ENCODE data around the gene FAIM2. TPM values are rescaled to one million over a fixed set of nuclear protein-coding genes. Genes with fewer than 3 reads are reported as not detected.
A peak's percentile ranks its signal among the peaks of the same experiment; 100 is the strongest.

FAIM2 gene
- total and polyA plus RNA-seq, 2 donors (not counting 3 experiments of a cell fraction or from before 2014, with no cell fraction given): 0.01 TPM; not detected in 1

GRCh38 chr12:49944718-49945117 lies 41.0 kb upstream of the FAIM2 start:
- no TSS peak for BruUV-seq (replicated peaks)
- FAIRE-seq: no peak

GRCh38 chr12:49944046-49944445 lies 40.3 kb upstream of the FAIM2 start:
- Histone ChIP-seq H2AFZ (ENCODE audit: low read depth, low read length) (no peak overlapping the region), H3K4me2 (ENCODE audit: insufficient read depth, low read length) (no peak overlapping the region), H3K9me1 (replicated peaks; ENCODE audit: control insufficient read depth, extremely low read depth, insufficient read depth, low read length) (no peaks in the 10 kb centered on the region), H3K9me3 (replicated peaks; ENCODE audit: control insufficient read depth, insufficient read depth, low read length) (no peaks in the 10 kb centered on the region), H3K27me3 (ENCODE audit: control insufficient read depth in 2 of 2, insufficient read depth in 2 of 2, low read length in 2 of 2) (no peaks in the 10 kb centered on the region), H3K9ac (replicated peaks; ENCODE audit: extremely low read depth, insufficient read depth, low read length) (no peak overlapping the region), H3K27ac (ENCODE audit: insufficient read depth, low read depth, low read length) (no peak overlapping the region), H3K4me1 (ENCODE audit: control insufficient read depth, extremely low read depth, insufficient read depth, low read length) (peaks cover 11% of the 10 kb centered on the region), H3K4me3 (replicated peaks in 1 of 3; ENCODE audit: insufficient read depth in 1 of 3, low read depth in 1 of 3, low read length in 3 of 3) (no peak overlapping the region), H3K36me3 (ENCODE audit: control insufficient read depth in 2 of 2, extremely low read depth in 1 of 2, insufficient read depth in 2 of 2, low read length in 2 of 2) (no peaks in the 10 kb centered on the region), H3K79me2 (ENCODE audit: control insufficient read depth, insufficient read depth, low read length) (no peaks in the 10 kb centered on the region), H4K20me1 (replicated peaks; ENCODE audit: control insufficient read depth, extremely low read depth, insufficient read depth, low read length) (no peaks in the 10 kb centered on the region)
- FAIRE-seq (no peak), DNase-seq (ENCODE audit: low read depth, low spot score) (no peak)
- dilution Hi-C loops (cut with MboI; ENCODE audit: extremely low pct_ligation_motif_present, low sequenced_read_pairs) (no loop called here), intact Hi-C loops (cut with micrococcal nuclease) (no loop called here)
- TF ChIP-seq GATA2 (IDR thresholded peaks at IDR 0.05; ENCODE audit: insufficient read depth, insufficient read length, low read depth, low read length): no peak
- CTCF ChIA-PET: interaction anchor here (1.0 to 3.5 kb wide), 5 partner anchors 16 to 126 kb away, joined by 3 to 14 read pairs (median 4); no protein-coding TSS in a partner anchor
- no TSS peak for BruUV-seq (replicated peaks)
- POLR2A ChIA-PET: no interaction called here

More at GRCh38 chr12:49944718-49945117, 41.0 kb upstream of the FAIM2 start:
- Histone ChIP-seq H3K9ac (replicated peaks; ENCODE audit: extremely low read depth, insufficient read depth, low read length) (no peak overlapping the region), H3K4me3 (replicated peaks in 1 of 3; ENCODE audit: insufficient read depth in 1 of 3, low read depth in 1 of 3, low read length in 3 of 3) (no peak overlapping the region), H3K4me2 (ENCODE audit: insufficient read depth, low read length) (peak overlapping the region; percentile 48), H2AFZ (ENCODE audit: low read depth, low read length) (no peak overlapping the region), H4K20me1 (replicated peaks; ENCODE audit: control insufficient read depth, extremely low read depth, insufficient read depth, low read length) (no peaks in the 10 kb centered on the region), H3K79me2 (ENCODE audit: control insufficient read depth, insufficient read depth, low read length) (no peaks in the 10 kb centered on the region), H3K27ac (ENCODE audit: insufficient read depth, low read depth, low read length) (no peak overlapping the region), H3K9me1 (replicated peaks; ENCODE audit: control insufficient read depth, extremely low read depth, insufficient read depth, low read length) (no peaks in the 10 kb centered on the region), H3K9me3 (replicated peaks; ENCODE audit: control insufficient read depth, insufficient read depth, low read length) (no peaks in the 10 kb centered on the region), H3K27me3 (ENCODE audit: control insufficient read depth in 2 of 2, insufficient read depth in 2 of 2, low read length in 2 of 2) (no peaks in the 10 kb centered on the region), H3K36me3 (ENCODE audit: control insufficient read depth in 2 of 2, extremely low read depth in 1 of 2, insufficient read depth in 2 of 2, low read length in 2 of 2) (no peaks in the 10 kb centered on the region), H3K4me1 (ENCODE audit: control insufficient read depth, extremely low read depth, insufficient read depth, low read length) (peaks cover 11% of the 10 kb centered on the region)
- POLR2A ChIA-PET: no interaction called here
- dilution Hi-C loops (cut with MboI; ENCODE audit: extremely low pct_ligation_motif_present, low sequenced_read_pairs): no loop called here
- intact Hi-C loops (cut with micrococcal nuclease): loop anchor here (1.0 kb wide), 4 partner anchors 15 to 75 kb away; no protein-coding TSS in a partner anchor
- TF ChIP-seq MAX (IDR thresholded peaks at IDR 0.05; ENCODE audit: insufficient read depth, insufficient read length) (no peak), MYC (IDR thresholded peaks at IDR 0.05; ENCODE audit: low read depth, low read length) (no peak), POLR2AphosphoS5 (IDR thresholded peaks at IDR 0.05; ENCODE audit: insufficient read depth, low read depth, low read length) (no peak), POLR2A (IDR thresholded peaks at IDR 0.05; ENCODE audit: low read depth, low read length) (no peak), FOS (IDR thresholded peaks at IDR 0.05; ENCODE audit: borderline replicate concordance, insufficient read depth, low read length) (no peak), JUN (IDR thresholded peaks at IDR 0.05; ENCODE audit: borderline replicate concordance, insufficient read depth, insufficient read length, low read depth) (no peak)
- no peak for DNase-seq (ENCODE audit: low read depth, low spot score)
- CTCF ChIA-PET: interaction anchor here (1.2 to 4.5 kb wide), 18 partner anchors 11 to 126 kb away, joined by 5 to 112 read pairs (median 10); partner anchors contain the start of gene AQP5
